Measurements from ENCODE around the gene DNAJB12. TPM values are rescaled to one million over a fixed set of nuclear protein-coding genes. Genes with fewer than 3 reads are reported as not detected.

Gene DNAJB12
- total RNA-seq, result 30.7 and 35.5 TPM in 2 replicates

DNA sequence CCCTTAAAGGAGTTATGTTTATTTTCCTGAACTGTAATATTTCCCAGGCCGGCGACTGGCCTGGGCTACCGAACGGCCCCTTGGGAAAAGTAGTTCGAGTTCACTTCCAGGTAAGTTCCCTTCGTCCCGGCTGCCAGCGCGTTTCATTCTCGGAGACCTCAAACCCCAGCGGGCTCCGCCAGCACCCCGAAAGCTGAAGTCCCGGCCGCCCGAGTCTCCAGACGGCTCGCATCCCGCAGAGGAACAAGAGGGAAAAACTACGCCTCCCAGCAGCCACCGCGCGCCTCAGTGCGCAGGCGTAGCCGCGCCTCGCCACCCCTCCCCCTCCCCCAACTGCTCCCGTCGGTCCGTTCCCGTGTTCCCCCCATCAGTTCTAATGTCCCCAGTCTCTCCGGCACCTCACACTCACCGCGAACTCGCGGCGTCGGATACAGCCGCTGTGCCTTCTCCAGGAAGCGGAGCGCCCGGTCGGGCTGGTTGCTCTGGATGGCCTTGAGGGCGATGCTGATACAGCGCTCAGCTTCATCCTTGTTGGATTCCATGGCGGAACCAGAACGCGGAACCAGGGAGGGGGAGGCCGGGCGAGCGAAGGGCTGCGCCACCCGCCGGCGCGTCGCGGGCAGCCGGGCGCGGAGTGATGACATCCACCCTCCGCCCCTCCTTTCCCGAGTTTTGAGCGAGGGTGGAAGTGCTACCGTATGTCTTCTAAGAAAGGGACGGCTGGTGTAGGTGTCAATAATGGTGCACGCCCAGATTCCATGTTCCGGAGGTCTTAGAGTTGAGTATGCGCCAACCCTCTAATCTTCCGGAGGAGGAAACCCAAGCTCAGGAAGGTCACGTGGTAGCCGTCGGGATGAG is at the start of gene DNAJB12:
DNAJB12 (minus strand) TSS at position 564 of the 858 bp plus-strand sequence; CDS start at position 542, 22 bp downstream.

Small RNA genes within 50 kb of the gene (small RNA-seq; reads per million reads assigned to genes)
- not detected for gene RNU6-805P

Other genes with a start within 250 kb of the DNAJB12 start
- 34.7 and 45.3 TPM in 2 replicates for gene ANAPC16, start 138.9 kb downstream of the DNAJB12 start, total RNA-seq
- gene ASCC1, start 138.6 kb downstream of the DNAJB12 start, total RNA-seq, result 39.1 and 46.9 TPM in 2 replicates
- 51.0 and 88.3 TPM in 2 replicates for gene DDIT4, start 81.0 kb downstream of the DNAJB12 start, total RNA-seq

All from thoracic aorta endothelial cell (primary cell).